GM08714 (cell line): Measurements from ENCODE around the gene WDR74.
A peak's percentile ranks its signal among the peaks of the same experiment; 100 is the strongest.
"Not testable (repeated sequence)": the region's sequence is repeated elsewhere in the genome, so short reads cannot be mapped to it uniquely, and the experiment has no call there.

Experiments
- H3K4me3 ChIP-seq: fragments of 200-500 bp; sonication (Bioruptor generic); 2 replicates; pipeline ENCODE4 v1.5.1; 2014; ENCODE audit warnings: mild to moderate bottlenecking, low read length, inconsistent platforms
- ZNF274 ChIP-seq: IDR thresholded peaks from 2 replicates; pipeline ENCODE4 v1.6.1; 2012; ENCODE audit warnings: mild to moderate bottlenecking, low read depth, low read length

The WDR74 gene

DNA sequence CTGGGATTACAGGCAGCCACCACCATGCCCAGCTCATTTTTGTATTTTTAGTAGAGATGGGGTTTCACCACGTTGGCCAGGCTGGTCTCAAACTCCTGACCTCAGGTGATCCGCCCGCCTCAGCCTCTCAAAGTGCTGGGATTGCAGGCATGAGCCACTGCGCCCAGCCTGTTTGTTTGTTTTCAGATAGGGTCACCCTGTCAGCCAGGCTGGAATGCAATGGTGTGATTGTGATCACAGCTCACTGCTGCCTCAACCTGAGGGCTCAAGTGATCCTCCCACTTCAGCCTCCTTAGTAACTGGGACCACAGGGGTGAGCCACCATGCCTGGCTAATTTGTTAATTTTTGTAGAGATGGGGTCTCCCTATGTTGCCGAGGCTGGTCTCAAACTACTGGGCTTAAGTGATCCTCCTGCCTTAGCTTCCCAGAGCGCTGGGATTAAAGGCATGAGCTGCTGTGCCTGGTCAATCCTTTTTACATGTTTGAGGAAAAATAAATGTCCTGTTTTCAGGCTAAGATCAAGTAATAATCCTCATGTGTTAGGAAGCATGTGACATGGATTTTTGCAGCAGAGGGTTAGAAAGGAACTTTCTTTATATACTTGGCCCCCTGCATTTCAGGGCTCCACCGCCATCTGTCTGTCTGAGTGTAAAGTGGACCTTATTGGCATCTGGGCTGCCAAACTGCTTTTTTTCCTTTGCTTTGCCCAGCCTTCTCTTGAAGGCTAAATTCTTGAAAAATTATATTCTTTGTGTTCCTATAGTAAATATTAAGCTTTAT lies 36.5 kb upstream of the WDR74 start:
- no peak overlapping the region for H3K4me3 ChIP-seq

DNA sequence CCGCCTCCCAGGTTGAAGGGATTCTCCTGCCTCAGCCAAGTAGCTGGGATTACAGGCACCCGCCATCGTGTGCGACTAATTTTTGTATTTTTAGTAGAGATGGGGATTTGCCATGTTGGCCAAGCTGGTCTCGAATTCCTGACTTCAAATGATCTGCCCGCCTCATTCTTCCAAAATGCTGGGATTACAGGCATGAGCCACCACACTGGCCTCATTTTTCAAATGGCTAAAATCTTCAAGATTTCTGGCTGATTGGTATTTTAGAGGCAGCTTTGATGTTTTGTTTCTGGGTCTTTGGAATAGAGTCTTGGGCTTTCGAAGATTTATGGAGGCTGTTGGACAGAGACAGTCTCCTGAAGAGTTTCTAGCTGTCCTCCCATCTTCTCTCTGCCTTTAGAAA lies 35.5 kb upstream of the WDR74 start:
- H3K4me3 ChIP-seq, result no peak overlapping the region
- TF ChIP-seq ZNF274, result no peak

More for the DNA sequence above, 36.5 kb upstream of the WDR74 start:
- TF ChIP-seq ZNF274, result no peak

DNA sequence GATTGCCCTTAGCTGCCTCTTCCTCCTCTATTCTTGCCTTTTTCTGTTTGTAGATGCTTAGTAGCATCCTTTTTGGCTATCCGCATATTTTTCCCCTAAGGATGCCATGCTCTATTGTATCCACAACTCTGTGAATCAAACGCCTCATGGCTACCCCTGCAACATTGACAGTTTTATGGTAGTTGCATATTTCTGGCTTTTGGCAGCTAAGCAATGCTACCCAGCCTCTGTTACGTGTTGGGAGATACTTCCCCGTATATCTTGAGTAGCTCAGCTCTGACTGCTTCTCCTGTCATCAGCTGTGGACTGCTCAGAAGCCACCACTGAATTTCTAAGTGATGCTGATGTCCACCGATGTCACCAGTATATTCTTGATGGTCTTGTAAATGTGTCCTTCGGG lies 26.2 kb upstream of the WDR74 start:
- no peak for TF ChIP-seq ZNF274
- H3K4me3 ChIP-seq, result no peak overlapping the region

DNA sequence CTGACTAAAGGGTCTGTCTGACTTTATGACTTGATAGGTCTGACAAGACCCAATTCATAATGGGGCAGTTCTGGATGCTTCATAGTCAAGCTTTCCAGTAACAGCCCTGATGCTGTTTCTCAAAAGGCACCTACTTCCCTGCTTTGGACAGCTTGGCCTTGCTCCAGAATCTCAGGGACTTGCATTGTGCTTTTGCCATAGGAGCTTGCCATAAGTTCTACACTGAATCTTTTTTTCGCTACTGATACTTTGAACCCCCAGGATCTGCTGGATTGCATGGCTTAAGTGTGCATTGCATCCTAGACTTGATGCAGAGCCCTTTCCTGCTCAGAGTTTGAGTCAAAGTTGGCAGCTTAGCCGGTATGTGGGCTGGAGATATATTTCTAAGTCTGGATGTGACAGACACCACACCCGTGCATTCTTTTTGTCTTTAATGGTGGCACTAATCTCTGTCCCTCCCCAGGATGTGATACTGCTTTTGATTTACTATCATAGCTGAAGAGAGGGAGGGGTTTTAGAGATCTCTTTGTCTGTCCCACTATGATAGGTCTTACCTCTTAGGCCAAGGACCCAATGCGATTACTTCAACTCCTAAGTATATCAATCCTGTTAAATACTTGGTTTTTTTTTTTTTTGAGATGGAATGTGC lies 24.4 kb upstream of the WDR74 start:
- H3K4me3 ChIP-seq, result no peak overlapping the region
- no peak for TF ChIP-seq ZNF274

DNA sequence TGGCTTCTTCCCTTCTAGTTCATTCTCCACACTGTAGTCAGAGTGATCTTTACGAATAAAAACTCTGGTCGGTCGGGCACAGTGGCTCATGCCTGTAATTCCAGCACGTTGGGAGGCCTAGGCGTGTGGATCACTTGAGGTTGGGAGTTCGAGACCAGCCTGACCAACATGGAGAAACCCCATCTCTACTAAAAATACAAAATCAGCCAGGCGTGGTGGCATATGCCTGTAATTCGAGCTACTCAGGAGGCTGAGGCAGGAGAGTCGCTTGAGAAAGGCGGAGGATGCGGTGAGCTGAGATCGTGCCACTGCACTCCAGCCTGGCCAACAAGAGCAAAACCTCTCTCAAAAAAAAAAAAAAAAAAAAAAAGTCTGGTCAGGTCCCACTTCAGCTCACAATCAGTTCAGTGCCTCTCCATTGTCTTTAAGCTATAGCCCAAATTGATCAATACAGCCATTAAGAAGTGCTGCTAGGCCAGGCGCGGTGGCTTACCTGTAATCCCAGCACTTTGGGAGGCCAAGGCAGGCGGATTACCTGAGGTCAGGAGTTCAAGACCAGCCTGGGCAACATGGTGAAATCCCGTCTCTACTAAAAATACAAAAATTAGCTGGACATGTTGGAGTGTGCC lies 22.3 kb upstream of the WDR74 start:
- not testable (repeated sequence) for H3K4me3 ChIP-seq

DNA sequence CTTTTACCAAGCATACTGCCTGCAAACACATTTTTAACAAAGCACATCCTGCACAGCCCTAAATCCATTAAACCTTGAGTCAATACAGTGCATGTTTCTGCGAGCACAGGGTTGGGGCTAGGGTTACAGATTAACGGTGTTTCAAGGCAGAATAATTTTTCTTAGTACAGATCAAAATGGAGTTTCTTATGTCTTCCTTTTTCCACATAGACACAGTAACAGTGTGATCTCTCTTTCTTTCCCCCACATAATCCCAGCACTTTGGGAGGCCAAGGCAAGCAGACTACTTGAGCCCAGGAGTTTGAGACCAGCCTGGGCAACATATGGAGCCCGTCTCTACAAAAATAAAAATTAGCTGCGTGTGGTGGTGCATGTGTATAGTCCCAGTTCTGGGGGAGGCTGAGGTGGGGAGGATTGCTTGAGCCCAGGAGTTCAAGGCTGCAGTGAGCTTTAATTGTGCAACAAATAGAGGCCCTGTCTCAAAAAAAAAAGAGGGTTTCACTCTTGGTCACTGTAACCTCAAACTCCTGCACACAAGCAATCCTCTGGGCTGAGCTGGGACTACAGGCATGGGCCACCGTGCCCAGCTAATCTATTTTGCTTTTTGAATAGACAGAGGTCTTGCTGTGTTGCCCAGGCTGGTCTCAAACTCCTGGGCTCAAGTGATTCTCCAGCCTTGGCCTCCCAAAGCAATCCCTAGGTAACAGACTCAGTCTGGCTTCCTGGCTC lies 21.6 kb upstream of the WDR74 start:
- TF ChIP-seq ZNF274, result no peak
- H3K4me3 ChIP-seq, result no peak overlapping the region

DNA sequence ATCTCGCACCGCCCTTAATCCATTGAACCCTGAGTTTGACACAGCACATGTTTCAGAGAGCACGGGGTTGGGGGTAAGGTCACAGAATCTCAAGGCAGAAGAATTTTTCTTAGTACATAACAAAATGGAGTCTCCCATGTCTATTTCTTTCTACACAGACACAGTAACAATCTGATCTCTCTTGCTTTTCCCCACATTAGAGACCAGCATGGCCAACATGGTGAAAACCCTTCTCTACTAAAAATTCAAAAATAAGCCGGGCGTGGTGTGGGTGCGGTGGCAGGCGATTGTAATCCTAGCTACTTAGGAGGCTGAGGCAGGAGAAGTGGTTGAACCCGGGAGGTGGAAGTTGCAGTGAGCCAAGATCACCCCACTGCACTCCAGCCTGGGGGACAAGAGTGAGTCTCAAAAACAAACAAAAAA lies 19.9 kb upstream of the WDR74 start:
- not testable (repeated sequence) for H3K4me3 ChIP-seq

DNA sequence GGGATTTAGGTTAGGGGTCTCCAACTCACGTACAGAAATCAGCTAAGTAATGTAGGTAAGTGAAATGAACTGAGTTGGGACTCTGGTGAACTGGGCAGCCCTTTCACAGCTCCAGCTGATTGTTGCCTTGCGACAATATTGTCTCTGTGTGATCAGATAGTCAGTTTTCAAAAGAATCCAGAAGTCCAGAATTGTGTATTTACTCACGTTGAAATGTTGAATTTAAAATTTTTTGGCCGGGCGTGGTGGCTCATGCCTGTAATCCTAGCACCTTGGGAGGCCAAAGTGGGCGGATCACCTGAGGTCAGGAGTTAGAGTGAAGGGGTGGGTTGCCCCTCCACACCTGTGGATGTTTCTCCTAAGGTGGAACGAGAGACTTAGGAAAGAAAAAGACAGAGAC lies 18.8 kb upstream of the WDR74 start:
- H3K4me3 ChIP-seq, result no peak overlapping the region; the same call in 1 of the 2 replicates
- no peak for TF ChIP-seq ZNF274

DNA sequence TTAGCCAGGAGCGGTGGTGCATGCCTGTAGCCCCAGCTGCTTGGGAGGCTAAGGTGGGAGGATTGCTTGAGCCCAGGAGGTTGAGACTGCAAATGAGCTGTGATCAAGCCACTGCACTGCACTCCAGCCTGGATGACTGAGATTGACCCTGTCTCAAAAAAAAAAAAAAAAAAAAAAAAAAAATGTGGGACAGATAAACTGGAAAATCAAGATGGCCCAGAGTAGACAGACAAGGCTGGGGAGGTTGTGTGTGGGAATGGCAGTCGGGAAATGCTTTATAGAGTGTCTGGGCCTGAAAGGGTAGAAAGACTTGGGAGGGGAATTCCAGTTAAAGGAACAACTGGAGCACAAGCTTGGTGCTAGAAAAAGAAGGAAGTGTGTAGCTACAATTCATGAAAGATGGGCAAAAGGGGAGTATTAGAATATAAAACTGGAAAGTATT lies 18.2 kb upstream of the WDR74 start:
- H3K4me3 ChIP-seq, result peak overlapping the region; percentile 79; the same call in 1 of the 2 replicates

DNA sequence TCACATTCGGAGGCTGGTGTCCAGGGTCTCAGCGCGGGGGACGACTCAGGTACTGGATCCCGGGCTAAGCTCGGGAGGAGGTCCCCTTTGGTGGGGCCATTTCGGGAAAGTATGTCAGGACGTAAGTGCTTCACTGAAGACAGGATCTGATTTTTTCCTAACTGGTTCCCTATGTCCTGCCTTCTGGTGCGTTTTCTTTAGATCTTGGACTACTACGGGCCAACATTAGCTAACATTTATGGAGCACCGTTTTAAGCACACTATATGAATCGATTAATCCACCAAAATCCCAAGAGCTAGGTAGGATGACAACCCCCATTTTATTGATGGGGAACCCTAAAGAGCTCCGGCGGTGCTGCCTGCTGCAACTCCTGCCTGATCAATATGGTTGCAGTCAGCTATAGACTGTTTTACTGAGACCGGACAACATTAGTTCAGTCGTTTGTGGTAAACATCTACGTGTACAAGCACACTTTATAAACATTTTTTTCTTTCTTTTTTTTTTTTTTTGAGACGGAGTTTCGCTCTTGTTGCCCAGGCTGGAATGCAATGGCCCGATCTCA lies 17.0 kb upstream of the WDR74 start:
- TF ChIP-seq ZNF274, result no peak
- H3K4me3 ChIP-seq, result peak overlapping the region; percentile 79

More for the DNA sequence above, 18.2 kb upstream of the WDR74 start:
- TF ChIP-seq ZNF274, result no peak

DNA sequence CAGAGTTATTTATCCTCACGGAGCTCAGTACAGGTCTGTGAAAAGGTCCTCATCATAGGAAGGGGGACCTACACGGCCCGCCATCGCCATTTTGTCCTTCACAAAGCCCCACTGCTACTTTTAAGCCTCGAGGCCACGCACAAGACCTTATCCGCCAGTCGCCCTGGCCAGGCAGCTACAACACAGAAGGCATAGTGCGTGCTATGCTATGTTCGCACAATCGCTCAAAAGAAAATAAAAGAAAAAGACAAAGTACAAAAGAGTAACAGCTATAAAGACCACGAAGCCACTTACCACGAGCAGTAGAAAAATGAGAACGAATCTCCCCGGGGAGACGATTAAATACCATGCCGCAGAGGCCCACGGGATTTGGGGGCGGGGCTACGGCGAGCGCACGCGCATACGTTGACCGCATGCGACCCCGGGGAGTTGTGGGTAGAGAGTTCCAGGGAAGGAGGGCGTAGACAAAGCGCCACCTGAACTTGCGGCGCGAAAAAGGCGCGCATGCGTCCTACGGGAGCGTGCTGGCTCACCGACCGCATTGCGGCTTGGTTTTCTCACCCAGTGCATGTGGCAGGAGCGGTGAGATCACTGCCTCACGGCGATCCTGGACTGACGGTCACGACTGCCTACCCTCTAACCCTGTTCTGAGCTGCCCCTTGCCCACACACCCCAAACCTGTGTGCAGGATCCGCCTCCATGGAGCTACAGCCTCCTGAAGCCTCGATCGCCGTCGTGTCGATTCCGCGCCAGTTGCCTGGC lies 16.4 kb upstream of the WDR74 start:
- H3K4me3 ChIP-seq, result peak overlapping the region; percentile 99
- no peak for TF ChIP-seq ZNF274

DNA sequence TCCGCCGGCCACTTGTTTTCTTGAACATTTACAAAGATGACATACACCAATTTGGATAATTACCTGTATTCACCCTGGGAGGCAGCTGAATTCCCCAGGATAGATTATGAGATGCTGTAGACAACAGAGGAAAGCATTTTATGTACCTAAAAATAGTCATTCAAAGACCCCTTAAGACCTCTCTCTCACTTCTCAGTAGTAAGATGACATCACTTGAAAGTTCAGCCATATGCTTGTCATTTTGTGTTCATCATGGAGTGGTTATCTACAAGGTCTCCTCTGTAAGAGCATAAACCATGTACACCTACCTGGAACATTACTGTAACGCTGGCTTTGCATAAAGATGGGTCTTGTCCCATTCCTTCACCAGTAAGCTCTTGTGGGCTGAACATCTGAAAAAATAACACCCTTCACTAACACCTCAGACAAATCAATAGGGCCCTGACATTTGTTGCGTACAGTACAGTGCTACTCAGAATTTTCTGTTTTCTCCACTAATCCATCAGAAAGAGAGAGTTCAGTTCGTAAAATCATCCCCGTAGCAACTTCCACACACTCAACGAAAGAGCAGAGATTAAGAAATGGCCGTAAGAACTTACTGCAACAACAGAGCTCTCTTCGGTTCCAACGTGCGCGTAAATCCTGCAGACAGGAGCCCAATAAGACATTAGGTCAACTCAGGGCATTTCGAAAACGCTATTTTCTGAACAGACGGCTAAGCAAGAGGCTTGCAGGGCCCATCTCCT lies 15.6 kb upstream of the WDR74 start:
- H3K4me3 ChIP-seq, result peak overlapping the region; percentile 99
- no peak for TF ChIP-seq ZNF274
